Skeletal muscle tissue (tissue), 4 donors: ENCODE data around the gene GRM7. TPM values are rescaled to one million over a fixed set of nuclear protein-coding genes. Genes with fewer than 3 reads are reported as not detected.

Source experiments
- H3K27ac ChIP-seq: one replicate; pipeline ENCODE4 v1.7.0; 2013; ENCODE audit warnings: mild to moderate bottlenecking, low read depth, low read length, inconsistent platforms
- H3K27me3 ChIP-seq, 3 donors: one replicate each; pipeline ENCODE4 v1.7.0; 2013; ENCODE audit warnings: low read length in 3 of 3; ENCODE audit not compliant: control insufficient read depth in 3 of 3, insufficient read depth in 3 of 3
- H3K36me3 ChIP-seq, 3 donors: one replicate each; pipeline ENCODE4 v1.7.0; 2013; ENCODE audit warnings: low read length in 3 of 3; ENCODE audit not compliant: control insufficient read depth in 3 of 3, insufficient read depth in 3 of 3
- H3K4me1 ChIP-seq, 3 donors: one replicate each; pipeline ENCODE4 v1.7.0; 2013; ENCODE audit warnings: low read length in 3 of 3, mild to moderate bottlenecking in 3 of 3; ENCODE audit not compliant: control insufficient read depth in 3 of 3, insufficient read depth in 3 of 3
- H3K4me3 ChIP-seq, 3 donors: one replicate each; pipeline ENCODE4 v1.7.0; 2013; ENCODE audit warnings: low read length in 3 of 3
- H3K9ac ChIP-seq, 3 donors: one replicate each; pipeline ENCODE4 v1.7.0; 2013; ENCODE audit warnings: low read length in 3 of 3, mild to moderate bottlenecking in 3 of 3, moderate library complexity in 2 of 3, low read depth in 1 of 3
- H3K9me3 ChIP-seq, 3 donors: one replicate each; pipeline ENCODE4 v1.7.0; 2013; ENCODE audit warnings: low read length in 3 of 3; ENCODE audit not compliant: control insufficient read depth in 3 of 3
- total RNA-seq: library from RNA; depleted of rRNA; stranded (reverse); fragments of >200 nt; gene quantifications from one replicate; pipeline ENCODE4 v1.2.3, GENCODE V29; 2014
- donor health status: Osteomylitis.

GRM7 gene
- total RNA-seq, 1 donor from 2014 or later, result 1.0 TPM

GRCh38 chr3:7508821-7509220 is 647.9 kb downstream of the GRM7 start:
- H3K36me3 ChIP-seq, result no peaks in the 10 kb centered on the region
- H3K27ac ChIP-seq, result no peak overlapping the region
- H3K4me1 ChIP-seq, result no peaks in the 10 kb centered on the region
- peaks cover 0 to 2% (median 0%) of the 10 kb centered on the region in 3 donors for H3K9me3 ChIP-seq
- no peaks in the 10 kb centered on the region for H3K27me3 ChIP-seq
- no peak overlapping the region for H3K4me3 ChIP-seq
- no peak overlapping the region for H3K9ac ChIP-seq

GRCh38 chr3:7512048-7512447 is 651.1 kb downstream of the GRM7 start:
- no peak overlapping the region for H3K9ac ChIP-seq
- H3K4me3 ChIP-seq, result no peak overlapping the region
- H3K27ac ChIP-seq, result no peak overlapping the region
- H3K27me3 ChIP-seq, result no peaks in the 10 kb centered on the region
- no peaks in the 10 kb centered on the region for H3K36me3 ChIP-seq
- no peaks in the 10 kb centered on the region for H3K9me3 ChIP-seq
- H3K4me1 ChIP-seq, result no peaks in the 10 kb centered on the region

GRCh38 chr3:7518026-7518425 is 657.1 kb downstream of the GRM7 start:
- Histone ChIP-seq H3K4me1 (peaks cover 0 to 5% (median 3%) of the 10 kb centered on the region in 3 donors), H3K36me3 (no peaks in the 10 kb centered on the region), H3K9me3 (no peaks in the 10 kb centered on the region), H3K4me3 (no peak overlapping the region), H3K27me3 (no peaks in the 10 kb centered on the region), H3K27ac (no peak overlapping the region), H3K9ac (no peak overlapping the region)

GRCh38 chr3:7518456-7518855 is 657.5 kb downstream of the GRM7 start:
- H3K9ac ChIP-seq, result no peak overlapping the region
- H3K27me3 ChIP-seq, result no peaks in the 10 kb centered on the region
- no peak overlapping the region for H3K27ac ChIP-seq
- peaks cover 0 to 5% (median 3%) of the 10 kb centered on the region in 3 donors for H3K4me1 ChIP-seq
- no peaks in the 10 kb centered on the region for H3K9me3 ChIP-seq
- no peaks in the 10 kb centered on the region for H3K36me3 ChIP-seq
- H3K4me3 ChIP-seq, result no peak overlapping the region

GRCh38 chr3:7520059-7520458 is 659.1 kb downstream of the GRM7 start:
- Histone ChIP-seq H3K36me3 (no peaks in the 10 kb centered on the region), H3K27me3 (no peaks in the 10 kb centered on the region), H3K9ac (no peak overlapping the region), H3K4me3 (no peak overlapping the region), H3K4me1 (peaks cover 0 to 5% (median 3%) of the 10 kb centered on the region in 3 donors), H3K9me3 (no peaks in the 10 kb centered on the region), H3K27ac (no peak overlapping the region)

DNA sequence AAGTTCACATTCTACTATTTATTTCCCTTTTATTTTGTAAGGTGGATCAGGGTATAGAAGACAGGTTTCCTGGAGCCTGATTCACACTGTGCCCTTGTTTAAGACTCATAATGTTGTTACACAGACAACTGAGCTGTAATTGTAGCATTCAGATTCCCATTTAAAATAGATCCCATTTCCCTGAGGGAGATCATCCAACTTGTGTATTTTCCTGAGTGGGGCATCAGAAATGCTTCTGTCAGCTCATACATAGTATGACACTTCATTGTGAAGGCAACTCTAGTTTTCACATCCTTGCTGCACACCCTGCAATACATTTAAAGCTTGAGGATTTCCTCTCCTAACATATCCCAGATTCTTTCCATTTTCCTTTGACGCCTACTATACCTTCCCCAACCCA is 659.7 kb downstream of the GRM7 start:
- no peaks in the 10 kb centered on the region for H3K9me3 ChIP-seq
- H3K9ac ChIP-seq, result no peak overlapping the region
- no peak overlapping the region for H3K27ac ChIP-seq
- H3K4me3 ChIP-seq, result no peak overlapping the region
- peaks cover 0 to 5% (median 3%) of the 10 kb centered on the region in 3 donors for H3K4me1 ChIP-seq
- H3K27me3 ChIP-seq, result no peaks in the 10 kb centered on the region
- H3K36me3 ChIP-seq, result no peaks in the 10 kb centered on the region

- no peak overlapping the region for H3K9ac ChIP-seq
- H3K4me3 ChIP-seq, result no peak overlapping the region
- H3K9me3 ChIP-seq, result no peaks in the 10 kb centered on the region
- no peaks in the 10 kb centered on the region for H3K4me1 ChIP-seq
- no peak overlapping the region for H3K27ac ChIP-seq
- no peaks in the 10 kb centered on the region for H3K36me3 ChIP-seq
- H3K27me3 ChIP-seq, result no peaks in the 10 kb centered on the region
These were observed 675.6 kb downstream of the GRM7 start for GRCh38 chr3:7536510-7536909.

DNA sequence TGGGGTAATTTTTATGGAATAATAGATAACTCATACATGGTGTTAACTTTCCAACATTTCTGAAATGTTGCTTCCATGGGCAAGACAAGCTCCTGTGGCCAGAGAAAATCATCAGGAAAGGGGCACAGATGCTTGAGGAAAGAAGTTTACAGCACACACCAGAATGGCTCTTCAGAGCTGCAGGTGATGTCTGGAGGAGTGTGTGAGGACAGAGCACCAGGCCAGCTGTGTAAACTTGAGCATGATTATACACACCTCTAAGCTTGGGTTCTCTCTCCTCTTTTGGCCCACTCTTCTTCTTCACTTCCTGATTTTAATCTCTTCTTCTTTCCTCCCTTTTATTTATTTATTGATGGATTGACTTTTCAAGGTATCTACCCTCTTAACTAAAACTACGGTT is 676.0 kb downstream of the GRM7 start:
- Histone ChIP-seq H3K4me1 (no peaks in the 10 kb centered on the region), H3K9ac (no peak overlapping the region), H3K36me3 (no peaks in the 10 kb centered on the region), H3K4me3 (no peak overlapping the region), H3K27ac (no peak overlapping the region), H3K27me3 (no peaks in the 10 kb centered on the region), H3K9me3 (no peaks in the 10 kb centered on the region)

DNA sequence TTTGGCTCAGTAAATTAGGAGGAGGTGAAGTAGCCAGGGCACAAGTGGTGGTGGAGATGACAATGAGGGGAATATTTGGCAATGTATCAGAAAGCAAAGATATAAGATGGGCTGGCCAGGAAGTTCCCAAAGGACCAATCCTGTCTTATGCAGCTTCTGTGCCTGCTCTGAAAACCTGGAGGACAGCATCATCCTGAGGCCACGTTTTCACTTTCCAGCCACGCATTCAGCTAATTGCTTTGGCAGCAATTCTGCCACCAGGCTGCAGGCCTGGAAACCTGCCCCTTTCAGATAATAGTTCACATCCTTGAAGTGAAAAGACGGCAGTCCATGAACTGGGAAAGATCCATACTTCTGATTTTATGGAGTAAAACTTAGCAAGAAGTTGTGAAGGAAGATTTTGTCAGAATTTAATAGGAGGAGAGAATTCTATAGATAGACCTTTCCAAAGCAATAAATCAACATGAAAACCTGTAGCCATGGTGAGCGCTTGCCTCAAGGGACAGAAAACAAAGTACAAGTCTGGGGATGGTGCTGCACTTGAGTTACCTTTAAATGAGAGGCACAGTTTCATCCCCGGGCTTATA is 682.5 kb downstream of the GRM7 start:
- no peaks in the 10 kb centered on the region for H3K9me3 ChIP-seq
- H3K4me3 ChIP-seq, result no peak overlapping the region
- no peak overlapping the region for H3K9ac ChIP-seq
- H3K27me3 ChIP-seq, result no peaks in the 10 kb centered on the region
- no peaks in the 10 kb centered on the region for H3K4me1 ChIP-seq
- no peak overlapping the region for H3K27ac ChIP-seq
- H3K36me3 ChIP-seq, result no peaks in the 10 kb centered on the region

DNA sequence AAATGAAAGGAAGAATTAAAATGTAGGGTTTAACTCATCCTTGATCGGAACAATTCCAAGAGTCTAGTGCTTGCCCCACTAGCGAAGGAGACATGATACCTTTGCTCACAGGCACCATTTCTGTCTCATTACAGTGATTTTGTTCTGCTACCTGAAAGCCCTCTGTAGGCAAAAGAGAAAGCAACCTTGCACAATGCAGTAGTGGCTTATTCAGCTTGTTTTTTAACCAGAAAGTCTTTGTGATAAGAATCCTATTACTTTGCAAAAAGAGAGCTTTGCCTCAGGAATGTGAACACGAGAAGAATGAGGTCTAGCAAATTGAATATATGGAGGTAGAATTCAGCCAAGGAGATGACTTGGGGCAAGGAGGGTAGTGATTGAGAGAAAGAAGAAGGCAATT is 684.4 kb downstream of the GRM7 start:
- Histone ChIP-seq H3K36me3 (no peaks in the 10 kb centered on the region), H3K27ac (no peak overlapping the region)

More for the DNA sequence above, 684.4 kb downstream of the GRM7 start:
- Histone ChIP-seq H3K4me1 (no peaks in the 10 kb centered on the region), H3K27me3 (no peaks in the 10 kb centered on the region), H3K4me3 (no peak overlapping the region), H3K9ac (no peak overlapping the region), H3K9me3 (no peaks in the 10 kb centered on the region)
